K562 (cell line): ENCODE results near the gene AGPAT3. TPM values are rescaled to one million over a fixed set of nuclear protein-coding genes. Genes with fewer than 3 reads are reported as not detected.

Experiments used
- CBX8 ChIP-seq: fragments of 200-600 bp; sonication (generic); IDR thresholded peaks from 2 replicates; pipeline ENCODE4 v1.6.1; 2012; ENCODE audit warnings: borderline replicate concordance, mixed run types, low read depth, mild to moderate bottlenecking, moderate library complexity, mixed read lengths, low read length, control low read depth, inconsistent platforms; ENCODE audit not compliant: poor library complexity, severe bottlenecking; ENCODE audit errors: extremely low read depth
- EP300 ChIP-seq: IDR thresholded peaks from 2 replicates; pipeline ENCODE4 v1.6.1; 2012; ENCODE audit warnings: low read length, improper control_type of control experiment
- EP400 ChIP-seq: fragments of 450-650 bp; IDR thresholded peaks from 2 replicates; pipeline ENCODE4 v1.6.1; 2017; ENCODE audit warnings: antibody characterized with exemption, mild to moderate bottlenecking, moderate library complexity
- HDAC1 ChIP-seq, 2 experiments: fragments of 450-650 bp; IDR thresholded peaks; 2 replicates each; pipeline ENCODE4 v1.6.1; 2016 to 2017; ENCODE audit warnings: inconsistent platforms in 1 of 2, mild to moderate bottlenecking in 1 of 2, moderate library complexity in 1 of 2
- MEF2D ChIP-seq: conservative IDR thresholded peaks from 2 replicates; pipeline ENCODE4 v1.6.1; 2016; ENCODE audit warnings: low read depth, missing genetic modification characterization, missing compliant biosample characterization
- MTA1 ChIP-seq: fragments of 450-650 bp; IDR thresholded peaks from 2 replicates; pipeline ENCODE4 v1.6.1; 2017; ENCODE audit warnings: borderline replicate concordance
- NFYB ChIP-seq: IDR thresholded peaks from 2 replicates; pipeline ENCODE4 v1.6.1; 2011; ENCODE audit warnings: mild to moderate bottlenecking, moderate library complexity; ENCODE audit not compliant: insufficient read length; ENCODE audit errors: extremely low read depth
- POU5F1 ChIP-seq: fragments of 150-350 bp; IDR thresholded peaks from 2 replicates; pipeline ENCODE4 v1.6.1; 2014; ENCODE audit warnings: borderline replicate concordance, low read length, low read depth, mild to moderate bottlenecking; ENCODE audit not compliant: partially characterized antibody
- SAFB2 ChIP-seq: fragments of 200-400 bp; formaldehyde crosslinking; IDR thresholded peaks from 2 replicates; pipeline ENCODE4 v1.6.1; 2018; ENCODE audit warnings: borderline replicate concordance, low read length, low read depth, moderate library complexity; ENCODE audit not compliant: severe bottlenecking
- SIRT6 ChIP-seq: IDR thresholded peaks from one replicate; pipeline ENCODE4 v1.6.1; 2012; ENCODE audit warnings: low read depth, mild to moderate bottlenecking, control low read depth, inconsistent platforms, low read length, moderate library complexity
- ZC3H11A ChIP-seq: IDR thresholded peaks from 2 replicates; pipeline ENCODE4 v1.6.1; 2012; ENCODE audit warnings: low read depth, low read length, improper control_type of control experiment
- ZNF12 ChIP-seq: sonication (generic); formaldehyde crosslinking; IDR thresholded peaks from 2 replicates; pipeline ENCODE4 v1.4.0; 2020; ENCODE audit warnings: mild to moderate bottlenecking, missing genetic modification reagents
- polyA plus RNA-seq, 8 experiments: library from polyadenylated mRNA; depleted of rRNA in 4 of 8; stranded (reverse) in 5 of 8; unstranded in 3 of 8; fragments of >200 nt; fragmentation: Nextera tagmentation in 2 of 8; fragmentation: Illumina TruSeq in 1 of 8; extraction: Ambion mirVana in 2 of 8; extraction: Trizol in 1 of 8; gene quantifications; 2 replicates each; pipeline versions ENCODE4 v1.2.1 to v1.2.3, GENCODE V29; 2011 to 2014; ENCODE audit warnings: inconsistent platforms in 1 of 8, missing spikeins in 1 of 8
- total RNA-seq, 7 experiments: library from RNA; depleted of rRNA in 6 of 7; stranded (reverse); fragments of >200 nt in 6 of 7; fragmentation: Illumina TruSeq in 2 of 7; extraction: Trizol in 2 of 7; gene quantifications; 2 replicates each; pipeline versions ENCODE4 v1.2.1 to v1.2.3, GENCODE V29; 2011 to 2021; ENCODE audit warnings: low replicate concordance in 1 of 7
- TF ChIP-seq, protein P1 (sequence below), 2 experiments: fragments of 200-800 bp in 1 of 2; sonication (Bioruptor generic) in 1 of 2; sonication (generic) in 1 of 2; formaldehyde crosslinking in 1 of 2; IDR thresholded peaks in 1 of 2; conservative IDR thresholded peaks in 1 of 2; 2 replicates each; pipeline versions ENCODE4 v1.5.0 to v1.6.1; 2016 to 2020; ENCODE audit warnings: missing compliant biosample characterization in 1 of 2, missing genetic modification characterization in 1 of 2, missing genetic modification reagents in 1 of 2
- TF ChIP-seq, protein P2 (sequence below): fragments of 450-650 bp; conservative IDR thresholded peaks from 2 replicates; pipeline ENCODE4 v1.6.1; 2016; ENCODE audit warnings: missing genetic modification characterization, low read depth, mild to moderate bottlenecking, control low read depth, missing compliant biosample characterization
- TF ChIP-seq, protein P3 (sequence below): fragments of 250-450 bp; sonication (Bioruptor Pico); IDR thresholded peaks from 2 replicates; pipeline ENCODE4 v1.8.0; 2021; ENCODE audit warnings: moderate library complexity, mild to moderate bottlenecking, inconsistent platforms

The AGPAT3 gene
- total and polyA plus RNA-seq, 9 of the 15 experiments (the other 6 are each of a cell fraction or from before 2014, with no cell fraction given), result 1.5 to 88.4 (median 35.7) TPM

DNA sequence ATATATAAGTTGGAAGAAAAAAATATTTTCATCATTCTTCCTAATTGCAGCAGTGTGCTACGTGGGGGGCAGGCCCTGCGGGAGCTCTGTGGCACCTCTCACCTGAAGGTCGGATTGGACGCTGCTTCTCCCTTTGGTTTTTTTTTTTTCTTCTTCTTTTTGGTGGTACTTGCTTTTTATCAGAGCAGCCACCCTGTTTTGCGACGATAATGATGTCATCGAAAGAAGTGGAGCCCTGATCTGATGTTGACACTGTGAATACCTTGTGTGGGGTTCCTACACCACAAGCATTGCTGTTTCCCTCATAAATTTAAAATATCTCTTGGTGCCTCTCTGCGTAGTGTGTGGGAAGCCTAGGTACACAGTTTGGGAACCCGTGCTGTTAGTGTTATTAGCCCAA is 152.6 kb downstream of the AGPAT3 start (continued):
- TF ChIP-seq, protein P1, sequence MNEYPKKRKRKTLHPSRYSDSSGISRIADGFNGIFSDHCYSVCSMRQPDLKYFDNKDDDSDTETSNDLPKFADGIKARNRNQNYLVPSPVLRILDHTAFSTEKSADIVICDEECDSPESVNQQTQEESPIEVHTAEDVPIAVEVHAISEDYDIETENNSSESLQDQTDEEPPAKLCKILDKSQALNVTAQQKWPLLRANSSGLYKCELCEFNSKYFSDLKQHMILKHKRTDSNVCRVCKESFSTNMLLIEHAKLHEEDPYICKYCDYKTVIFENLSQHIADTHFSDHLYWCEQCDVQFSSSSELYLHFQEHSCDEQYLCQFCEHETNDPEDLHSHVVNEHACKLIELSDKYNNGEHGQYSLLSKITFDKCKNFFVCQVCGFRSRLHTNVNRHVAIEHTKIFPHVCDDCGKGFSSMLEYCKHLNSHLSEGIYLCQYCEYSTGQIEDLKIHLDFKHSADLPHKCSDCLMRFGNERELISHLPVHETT (CRISPR knock-in tag; conservative IDR thresholded peaks at IDR 0.05 in 1 of 2, IDR thresholded peaks at IDR 0.05 in 1 of 2), result peak in 1 of 2 experiments; percentile 19; a peak in 1 of 4 replicates
- TF ChIP-seq, protein P2, sequence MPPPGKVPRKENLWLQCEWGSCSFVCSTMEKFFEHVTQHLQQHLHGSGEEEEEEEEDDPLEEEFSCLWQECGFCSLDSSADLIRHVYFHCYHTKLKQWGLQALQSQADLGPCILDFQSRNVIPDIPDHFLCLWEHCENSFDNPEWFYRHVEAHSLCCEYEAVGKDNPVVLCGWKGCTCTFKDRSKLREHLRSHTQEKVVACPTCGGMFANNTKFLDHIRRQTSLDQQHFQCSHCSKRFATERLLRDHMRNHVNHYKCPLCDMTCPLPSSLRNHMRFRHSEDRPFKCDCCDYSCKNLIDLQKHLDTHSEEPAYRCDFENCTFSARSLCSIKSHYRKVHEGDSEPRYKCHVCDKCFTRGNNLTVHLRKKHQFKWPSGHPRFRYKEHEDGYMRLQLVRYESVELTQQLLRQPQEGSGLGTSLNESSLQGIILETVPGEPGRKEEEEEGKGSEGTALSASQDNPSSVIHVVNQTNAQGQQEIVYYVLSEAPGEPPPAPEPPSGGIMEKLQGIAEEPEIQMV, result no peak
- TF ChIP-seq MEF2D (no peak), HDAC1 (IDR thresholded peaks at IDR 0.05) (peak in 1 of 2 experiments; percentile 75; a peak in 2 of 4 replicates), EP400 (no peak), SAFB2 (no peak), MTA1 (peak; percentile 72), POU5F1 (no peak), ZC3H11A (no peak), ZNF12 (no peak), CBX8 (no peak), EP300 (peak; percentile 79), SIRT6 (no peak), NFYB (no peak)
- TF ChIP-seq, protein P3, sequence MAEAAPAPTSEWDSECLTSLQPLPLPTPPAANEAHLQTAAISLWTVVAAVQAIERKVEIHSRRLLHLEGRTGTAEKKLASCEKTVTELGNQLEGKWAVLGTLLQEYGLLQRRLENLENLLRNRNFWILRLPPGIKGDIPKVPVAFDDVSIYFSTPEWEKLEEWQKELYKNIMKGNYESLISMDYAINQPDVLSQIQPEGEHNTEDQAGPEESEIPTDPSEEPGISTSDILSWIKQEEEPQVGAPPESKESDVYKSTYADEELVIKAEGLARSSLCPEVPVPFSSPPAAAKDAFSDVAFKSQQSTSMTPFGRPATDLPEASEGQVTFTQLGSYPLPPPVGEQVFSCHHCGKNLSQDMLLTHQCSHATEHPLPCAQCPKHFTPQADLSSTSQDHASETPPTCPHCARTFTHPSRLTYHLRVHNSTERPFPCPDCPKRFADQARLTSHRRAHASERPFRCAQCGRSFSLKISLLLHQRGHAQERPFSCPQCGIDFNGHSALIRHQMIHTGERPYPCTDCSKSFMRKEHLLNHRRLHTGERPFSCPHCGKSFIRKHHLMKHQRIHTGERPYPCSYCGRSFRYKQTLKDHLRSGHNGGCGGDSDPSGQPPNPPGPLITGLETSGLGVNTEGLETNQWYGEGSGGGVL (CRISPR knock-in tag), result no peak
